Inflammatory macrophage treated with lipopolysaccharide for 1 hour (primary cell): Measurements from ENCODE around the gene MGST3.
A peak's percentile ranks its signal among the peaks of the same experiment; 100 is the strongest.
"Not testable (repeated sequence)": the region's sequence is repeated elsewhere in the genome, so short reads cannot be mapped to it uniquely, and the experiment has no call there.

Source experiments
- DNase-seq, 2 donors: peaks; one replicate each; pipeline ENCODE4 v3.0.0-alpha.2; 2020 to 2022

Gene MGST3

DNA sequence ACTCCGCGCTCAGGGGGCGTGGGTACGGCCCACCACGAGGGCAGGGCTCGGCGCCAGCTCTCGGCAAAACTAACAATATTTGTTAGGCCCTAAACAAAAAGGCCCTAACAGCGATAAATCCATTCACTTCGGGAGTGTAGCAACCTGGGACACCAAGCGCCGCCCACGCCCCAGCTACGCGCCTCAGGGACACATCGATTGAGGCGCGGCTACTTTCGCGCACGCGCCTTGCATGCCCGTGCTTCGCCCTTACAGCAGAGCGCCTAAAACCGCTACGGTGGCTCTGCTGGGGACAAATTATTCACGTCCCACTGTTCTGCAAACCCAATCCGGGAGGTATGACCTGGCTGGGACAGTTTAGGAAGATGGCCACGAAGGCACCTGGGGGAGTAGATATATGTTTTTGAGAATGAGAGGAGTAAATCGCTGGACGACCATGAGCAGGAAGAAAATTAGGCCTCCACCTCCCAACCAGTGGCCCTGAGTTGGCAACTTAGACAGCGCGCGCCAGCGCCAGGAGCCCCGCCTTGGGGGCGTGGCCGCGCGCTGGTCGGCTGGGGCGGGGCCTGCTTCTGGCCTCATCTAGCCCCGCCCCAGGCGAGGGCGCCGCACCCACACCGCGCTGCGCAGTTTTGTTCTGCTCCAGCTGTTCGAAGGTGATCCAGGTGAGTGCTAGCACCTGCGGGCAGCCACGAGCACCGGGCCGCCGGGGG lies at the start of gene MGST3:
Gene MGST3, plus strand, starts transcription at position 606 of the 713 bp plus-strand sequence. CDS start 18,614 bp downstream, outside the sequence.
- peak; percentile 97 to 99 for DNase-seq

DNA sequence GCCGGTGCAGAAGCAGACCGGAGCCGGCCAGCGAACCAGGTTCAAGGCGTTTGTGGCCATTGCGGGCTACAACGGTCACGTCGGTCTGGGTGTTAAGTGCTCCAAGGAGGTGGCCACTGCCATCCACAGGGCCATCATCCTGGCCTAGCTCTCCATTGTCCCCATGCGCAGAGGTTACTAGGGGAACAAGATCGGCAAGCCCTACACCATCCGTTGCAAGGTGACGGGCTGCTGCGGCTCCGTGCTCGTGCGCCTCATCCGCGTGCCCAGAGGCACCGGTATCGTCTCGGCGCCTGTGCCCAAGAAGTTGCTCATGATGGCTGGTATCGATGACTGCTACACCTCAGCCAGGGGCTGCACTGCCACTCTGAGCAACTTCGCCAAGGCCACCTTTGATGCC lies 49.1 kb upstream of the MGST3 start:
- DNase-seq, result no peak

DNA sequence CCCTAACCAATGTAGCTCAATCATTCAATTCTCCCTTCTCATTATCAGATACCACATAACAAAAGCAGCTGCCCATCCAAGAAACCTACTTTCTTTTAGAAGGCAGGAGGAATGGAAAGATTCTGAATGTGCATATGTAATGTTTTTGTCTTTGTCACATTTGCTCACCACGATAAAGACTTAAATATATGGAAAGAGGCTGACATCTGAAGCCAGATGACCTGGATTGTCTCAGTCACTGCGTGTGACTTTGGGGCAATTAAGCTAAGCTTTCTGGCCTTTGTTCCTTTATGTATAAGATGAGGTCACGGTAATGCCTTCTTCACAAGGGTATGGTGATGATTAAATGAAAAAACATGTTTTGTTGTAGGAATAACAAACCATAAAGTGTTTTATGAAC lies 44.6 kb upstream of the MGST3 start:
- no peak for DNase-seq

DNA sequence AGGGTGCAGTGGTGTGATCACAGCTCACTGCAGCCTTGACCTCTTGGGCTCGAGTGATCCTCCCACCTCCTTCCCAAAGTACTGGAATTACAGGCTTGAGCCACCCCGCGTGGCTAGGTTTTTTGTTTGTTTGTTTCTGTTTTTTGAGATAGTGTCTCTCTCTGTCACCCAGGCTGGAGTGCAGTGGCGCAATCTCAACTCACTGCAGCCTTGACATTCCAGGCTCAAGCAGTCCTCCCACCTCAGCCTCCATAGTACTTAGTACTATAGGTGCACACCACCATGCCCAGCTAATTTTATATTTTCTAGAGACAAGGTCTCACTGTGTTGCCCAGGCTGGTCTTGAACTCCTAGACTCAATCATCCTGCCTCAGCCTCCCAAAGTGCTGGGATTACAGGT lies 39.6 kb upstream of the MGST3 start:
- not testable (repeated sequence) for DNase-seq

DNA sequence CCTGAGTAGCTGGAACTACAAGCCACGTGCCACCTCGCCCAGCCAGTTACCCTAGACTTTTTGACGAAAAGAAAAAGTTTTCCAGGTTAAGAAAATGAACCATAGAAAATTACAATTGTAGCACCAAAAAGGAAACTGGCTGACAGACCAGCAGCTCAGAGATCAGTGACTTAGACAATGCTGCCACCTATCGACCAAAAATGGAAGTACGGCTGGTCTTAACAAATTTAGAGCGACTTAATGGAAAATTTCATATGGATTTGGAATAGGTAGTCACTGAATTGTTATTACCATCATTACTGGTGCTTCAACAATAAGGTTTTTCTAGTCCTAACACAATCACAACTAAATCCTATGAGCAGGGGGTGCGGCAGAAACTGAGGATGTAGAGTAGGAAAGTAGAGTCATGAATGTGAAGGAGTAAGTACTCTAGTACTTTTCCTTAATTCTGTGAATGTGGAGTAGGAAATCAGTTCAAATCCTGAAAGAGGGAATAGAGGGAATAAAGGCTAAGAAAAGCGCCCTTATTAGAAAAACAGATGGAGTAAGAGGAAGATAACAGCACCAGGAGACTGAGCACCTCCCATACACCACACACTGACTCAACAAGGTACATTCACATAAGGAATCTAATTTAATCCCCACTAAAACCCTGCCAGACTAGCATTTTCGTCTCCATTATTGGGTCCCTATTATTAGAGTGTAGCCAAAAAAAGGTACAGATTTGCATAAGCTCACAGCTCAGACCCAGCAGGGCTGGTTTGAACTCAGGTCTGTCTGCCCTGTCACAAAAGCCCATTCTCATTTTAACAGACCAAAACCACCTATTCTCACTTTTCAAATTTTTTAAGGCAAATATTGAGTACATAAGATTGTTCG lies 37.9 kb upstream of the MGST3 start:
- peak; percentile 55 to 98 for DNase-seq

DNA sequence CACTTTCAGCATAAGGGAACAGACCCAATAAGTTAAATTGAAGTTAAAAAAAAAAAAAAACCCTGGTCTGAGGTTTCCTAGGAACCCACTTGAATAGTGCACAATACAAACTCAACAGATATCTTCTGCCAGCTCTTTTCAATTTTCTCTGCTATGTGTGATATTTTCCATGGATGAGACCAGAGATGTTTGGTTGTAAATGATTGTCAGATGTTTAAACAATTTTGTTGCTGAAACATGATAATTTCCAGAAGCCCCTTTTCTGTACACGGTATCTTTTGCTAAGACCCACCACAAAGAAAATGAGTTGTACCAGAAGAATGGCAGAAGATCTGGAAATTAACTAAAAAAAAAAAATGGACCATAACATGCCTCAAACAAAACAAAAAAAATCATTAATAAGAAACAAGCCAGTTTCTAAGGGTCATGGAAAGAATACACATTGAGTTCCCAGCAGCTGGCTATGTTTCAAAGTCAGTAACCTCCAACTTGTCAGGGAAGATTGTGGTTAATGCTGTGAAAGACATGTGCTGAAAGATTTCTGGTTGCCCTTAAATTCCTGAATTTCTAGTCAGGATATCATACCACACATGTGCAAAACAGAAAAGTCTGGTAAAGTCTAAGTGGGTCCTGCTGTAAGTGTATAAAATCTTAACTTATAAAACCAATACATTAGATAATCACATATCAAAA lies 35.6 kb upstream of the MGST3 start:
- no peak for DNase-seq

DNA sequence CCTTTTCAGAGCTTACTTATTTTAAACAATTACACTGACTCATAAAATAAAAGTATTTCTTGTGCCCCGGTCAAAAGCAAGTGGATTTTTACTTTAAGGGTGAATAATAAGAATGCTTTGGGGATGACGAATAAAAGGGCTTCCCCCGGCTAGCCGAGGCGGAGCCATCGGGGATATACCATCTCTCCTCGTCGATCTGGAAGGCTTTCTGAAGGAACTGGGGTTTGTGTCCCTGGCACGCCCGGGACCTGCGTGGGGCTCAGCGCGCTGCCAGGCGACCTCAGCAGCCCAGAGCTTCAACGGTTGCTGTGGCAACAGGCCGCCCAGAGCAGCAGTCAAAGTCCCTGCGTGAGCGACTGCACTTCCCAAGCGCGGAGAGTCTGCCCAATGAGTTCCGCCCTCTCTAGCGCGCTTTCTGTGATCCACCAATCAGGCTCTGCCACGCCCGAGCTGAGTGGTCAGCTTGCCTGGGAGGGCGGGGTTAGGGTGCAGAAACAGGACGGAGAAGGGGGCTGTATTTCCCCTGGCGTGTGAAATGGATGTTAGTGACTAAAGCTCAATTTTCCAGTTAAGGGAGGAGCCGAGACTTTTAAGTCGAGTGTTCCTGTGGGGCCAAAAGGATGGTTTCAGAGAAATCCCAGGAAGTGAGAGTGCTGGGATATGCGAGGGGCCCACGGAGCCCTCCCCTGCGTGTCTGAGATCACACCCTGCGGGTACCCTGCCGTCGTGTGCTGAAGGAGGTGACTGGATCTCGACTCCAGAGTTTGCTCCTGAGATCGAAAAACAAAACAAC lies 33.0 kb upstream of the MGST3 start:
- peak; percentile 98 to 99 for DNase-seq

DNA sequence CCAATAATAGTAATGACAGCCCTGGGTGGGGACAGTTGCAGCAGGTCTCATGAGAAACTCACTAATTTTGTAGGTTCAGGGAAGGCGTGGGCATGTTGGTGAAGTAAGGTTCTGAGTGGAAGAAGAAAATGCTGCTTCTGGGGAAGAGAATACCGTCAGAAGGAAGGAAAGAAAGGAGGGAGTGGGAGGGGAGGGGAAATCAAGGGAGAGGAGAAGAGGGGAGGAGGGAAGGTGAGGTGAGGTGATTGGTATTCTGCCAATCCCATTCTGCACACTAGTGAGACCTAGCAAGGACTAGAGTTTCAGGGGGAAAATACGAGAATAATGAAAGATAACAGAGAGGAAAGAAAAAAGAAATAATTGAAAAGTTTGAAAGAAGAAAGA lies 32.4 kb upstream of the MGST3 start:
- DNase-seq, result peak; percentile 9 to 13

DNA sequence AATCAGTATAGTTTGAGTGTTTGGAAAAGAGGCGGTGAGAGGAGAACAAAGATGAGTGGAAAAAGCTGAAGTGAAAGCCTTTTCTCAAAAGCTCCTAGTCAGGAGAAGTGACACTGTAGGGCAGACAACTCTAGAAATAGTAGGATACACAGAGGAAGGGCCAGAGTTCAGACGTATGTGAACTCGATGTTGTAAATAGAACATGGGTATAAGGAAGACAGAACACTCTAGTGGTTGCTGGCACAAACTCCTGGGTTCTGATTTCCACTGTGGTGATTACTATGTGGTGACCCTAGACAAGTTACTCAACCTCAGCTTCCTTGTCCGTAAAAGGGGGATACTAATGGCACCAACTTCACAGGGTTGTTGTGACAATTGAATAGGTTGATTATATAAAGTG lies 30.2 kb upstream of the MGST3 start:
- DNase-seq, result peak; percentile 14 to 25

DNA sequence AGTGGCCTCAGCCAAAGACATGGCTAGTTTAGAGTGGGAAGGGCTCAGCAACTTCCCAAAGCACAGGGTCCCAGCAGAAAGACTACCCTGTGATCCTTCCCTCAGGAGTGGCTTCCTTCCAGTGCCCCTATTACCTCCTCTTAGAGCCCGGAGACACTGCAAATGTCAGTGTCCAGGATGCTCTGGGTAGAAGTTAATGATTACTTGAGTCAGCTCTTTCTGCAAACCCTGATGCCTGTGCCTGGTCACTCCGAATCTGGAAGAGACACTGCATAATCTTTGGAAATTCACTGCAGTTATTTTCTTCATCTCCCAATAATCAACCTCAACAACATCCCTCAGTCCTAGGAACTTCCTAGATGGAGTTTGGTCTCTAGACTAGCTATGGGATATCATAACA lies 27.2 kb upstream of the MGST3 start:
- no peak for DNase-seq

DNA sequence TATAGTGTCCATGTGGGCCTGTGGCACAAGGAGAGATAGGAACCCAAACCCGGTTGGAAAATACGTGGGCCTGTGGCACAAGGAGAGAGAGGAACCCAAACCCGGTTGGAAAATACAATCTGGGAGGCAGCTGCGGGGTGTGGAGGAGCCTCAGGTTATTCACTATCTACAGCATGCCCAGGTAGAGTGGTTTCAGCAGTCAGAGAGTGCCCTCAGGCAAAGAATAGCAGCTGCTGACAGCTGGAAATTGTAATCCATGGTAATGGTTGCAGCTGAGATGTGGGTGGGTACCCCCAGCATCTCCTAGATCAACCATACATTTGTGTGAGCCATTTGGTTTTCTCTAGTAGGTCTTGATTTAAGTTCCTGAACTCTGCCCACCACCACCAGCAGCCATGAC lies 25.8 kb upstream of the MGST3 start:
- no peak for DNase-seq

DNA sequence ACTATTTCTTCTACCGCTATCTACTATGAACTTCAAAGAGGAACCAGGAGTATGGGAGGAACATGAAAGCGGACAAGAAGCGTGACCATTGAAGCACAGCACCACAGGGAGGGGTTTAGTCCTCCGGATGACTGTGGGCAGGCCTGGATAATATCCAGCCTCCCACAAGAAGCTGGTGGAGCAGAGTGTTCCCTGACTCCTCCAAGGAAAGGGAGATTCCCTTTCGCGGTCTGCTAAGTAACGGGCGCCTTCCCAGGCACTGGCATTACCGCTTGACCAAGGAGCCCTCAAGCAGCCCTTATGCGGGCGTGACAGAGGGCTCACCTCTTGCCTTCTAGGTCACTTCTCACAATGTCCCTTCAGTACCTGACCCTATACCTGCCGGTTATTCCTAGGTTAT lies 24.4 kb upstream of the MGST3 start:
- not testable (repeated sequence) for DNase-seq

DNA sequence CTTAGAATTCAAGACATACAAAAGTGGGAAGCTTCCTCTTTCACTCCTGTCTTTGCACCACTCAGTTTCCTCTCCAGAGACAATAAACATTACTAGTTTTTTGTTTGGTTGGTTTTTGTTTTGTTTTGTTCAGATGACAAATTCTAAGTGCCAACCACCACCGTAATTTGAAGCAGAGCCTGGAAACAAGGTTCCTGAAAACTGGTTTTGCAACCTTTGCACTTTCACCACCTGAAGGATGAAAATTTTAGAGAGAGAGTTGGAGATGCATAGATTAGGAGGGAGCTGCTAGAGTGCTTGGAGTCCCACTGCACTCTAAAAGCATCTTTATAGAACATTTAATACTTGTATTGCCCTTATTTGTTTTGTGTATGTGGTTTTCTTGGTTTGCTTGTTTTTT lies 20.2 kb upstream of the MGST3 start:
- DNase-seq, result no peak

DNA sequence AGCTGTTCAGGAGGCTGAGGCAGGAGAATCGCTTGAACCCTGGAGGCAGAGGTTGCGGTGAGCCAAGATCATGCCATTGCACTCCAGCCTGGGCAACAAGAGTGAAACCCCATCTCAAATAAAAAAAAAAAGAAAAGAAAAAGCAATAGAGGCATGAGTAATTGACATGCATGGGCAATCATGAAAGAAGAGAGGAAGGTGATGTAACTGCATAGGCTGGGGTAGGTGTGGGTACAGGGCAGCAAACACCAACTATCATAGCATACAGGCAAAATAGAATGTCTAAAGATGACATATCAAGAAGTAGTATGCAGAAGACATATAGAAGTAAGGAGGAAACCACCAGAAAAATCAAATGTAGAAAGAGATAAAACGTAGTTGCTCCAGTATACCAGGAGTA lies 19.0 kb upstream of the MGST3 start:
- no peak for DNase-seq

DNA sequence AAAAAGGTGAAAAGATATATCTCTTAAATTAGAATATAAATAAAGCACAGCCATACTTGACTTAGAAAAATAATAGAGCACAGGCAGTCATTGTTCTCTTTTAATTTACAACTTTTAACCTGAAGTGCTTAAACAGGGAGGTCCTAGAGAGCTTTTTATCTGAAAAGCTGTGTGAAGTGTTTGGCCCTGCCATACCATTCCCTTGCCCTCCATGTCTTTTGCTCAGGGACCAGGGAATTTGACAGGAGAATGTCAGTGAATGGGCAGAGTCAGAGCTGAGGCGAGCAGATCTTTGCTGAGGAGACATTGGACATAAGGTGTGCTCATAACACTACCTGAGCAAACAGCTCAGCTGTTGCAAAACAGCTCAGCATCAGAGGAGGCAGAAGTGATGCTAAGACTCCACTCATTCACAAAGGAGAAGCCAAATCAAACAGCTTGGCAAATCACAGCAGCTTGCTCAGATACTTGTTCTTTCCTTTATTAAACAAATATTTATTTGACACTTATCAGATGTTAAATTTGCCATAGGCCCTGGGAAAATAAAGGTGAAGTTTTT lies 14.9 kb upstream of the MGST3 start:
- DNase-seq, result no peak

DNA sequence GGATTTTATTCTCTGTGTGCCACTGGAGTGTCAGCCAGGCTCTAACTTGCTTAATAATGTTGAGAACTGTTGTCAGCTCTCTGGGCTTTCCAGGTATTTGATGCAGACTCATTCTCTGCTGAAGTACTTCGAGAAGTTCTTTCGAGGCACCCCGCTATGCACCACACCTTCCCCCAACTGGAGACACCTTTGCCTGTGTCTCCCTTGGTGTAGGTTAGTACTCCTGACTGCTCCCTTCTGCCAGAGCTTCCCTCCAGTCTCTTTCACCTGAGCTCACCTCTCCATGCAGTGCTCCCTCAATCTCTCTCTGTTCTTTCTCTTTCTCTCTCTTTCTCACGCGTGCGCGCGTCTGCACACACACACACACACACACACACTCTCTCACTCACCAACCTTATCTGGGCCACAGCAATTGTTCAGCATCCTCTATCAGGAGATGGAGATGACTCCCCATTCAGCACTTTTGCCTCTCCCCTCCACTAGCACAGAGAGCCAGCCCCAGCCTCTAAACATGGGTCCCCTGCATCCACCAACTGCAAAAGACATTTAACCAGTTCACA lies 14.0 kb upstream of the MGST3 start:
- no peak for DNase-seq

DNA sequence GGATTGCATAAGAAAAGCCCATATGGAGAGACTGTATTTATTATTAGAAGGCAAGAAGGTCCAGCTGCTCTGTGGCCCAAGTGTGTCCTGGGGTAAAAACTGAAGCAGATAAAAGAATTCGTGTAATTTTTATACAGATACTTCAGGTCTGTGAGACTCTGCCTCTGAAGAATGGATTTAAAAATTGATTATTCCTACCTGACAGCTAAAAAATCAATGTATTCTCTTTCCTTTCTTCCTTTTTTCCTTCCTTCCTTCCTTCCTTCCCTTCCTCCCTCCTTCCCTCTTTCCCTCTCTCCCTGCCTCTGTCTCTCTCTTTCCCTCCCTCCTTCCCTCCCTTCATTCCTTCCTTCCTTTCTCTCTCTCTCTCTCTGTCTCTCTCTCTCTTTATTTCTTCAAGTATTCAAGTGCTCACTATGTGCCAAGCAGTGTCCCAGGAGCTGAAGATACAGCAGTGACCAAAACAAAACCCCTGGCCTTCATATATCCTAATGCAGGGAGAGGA lies 11.3 kb upstream of the MGST3 start:
- DNase-seq, result no peak

DNA sequence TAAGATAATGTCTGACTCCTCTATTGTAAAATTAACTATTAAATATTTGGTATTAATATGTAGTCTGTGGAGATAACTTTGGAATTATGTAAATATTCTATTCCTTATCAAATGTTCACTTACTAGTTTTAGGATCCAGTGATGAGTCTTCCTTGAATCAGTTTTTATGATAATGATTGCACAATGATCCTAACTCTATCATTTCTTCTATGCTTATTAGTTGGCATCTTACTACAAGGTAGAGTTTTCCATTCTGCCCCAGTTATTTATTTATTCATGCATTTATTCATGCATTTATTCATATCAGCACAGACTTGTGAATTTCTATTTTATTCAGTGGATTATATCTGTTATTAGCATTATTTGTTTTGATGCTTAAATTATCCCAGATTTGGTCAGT lies 7.4 kb upstream of the MGST3 start:
- DNase-seq, result no peak

DNA sequence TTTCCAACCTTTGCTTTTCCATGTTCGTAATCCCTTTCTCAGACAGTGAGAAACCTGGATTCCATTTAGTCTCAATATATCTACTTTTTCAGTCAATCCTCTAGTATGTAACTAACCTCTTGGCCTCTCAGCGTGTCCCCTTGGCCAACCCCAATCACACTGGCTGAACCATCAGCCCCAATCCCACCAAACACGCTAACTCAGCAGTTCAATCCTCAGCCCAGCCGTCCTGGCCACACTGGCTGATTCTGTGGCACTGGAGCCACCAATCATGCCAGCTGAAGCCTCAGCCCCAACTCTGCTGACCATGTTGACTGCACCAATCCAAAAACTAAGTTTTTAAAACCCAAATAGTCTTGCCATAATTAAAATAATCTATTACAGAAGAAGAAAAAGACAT lies 6.6 kb upstream of the MGST3 start:
- no peak for DNase-seq

DNA sequence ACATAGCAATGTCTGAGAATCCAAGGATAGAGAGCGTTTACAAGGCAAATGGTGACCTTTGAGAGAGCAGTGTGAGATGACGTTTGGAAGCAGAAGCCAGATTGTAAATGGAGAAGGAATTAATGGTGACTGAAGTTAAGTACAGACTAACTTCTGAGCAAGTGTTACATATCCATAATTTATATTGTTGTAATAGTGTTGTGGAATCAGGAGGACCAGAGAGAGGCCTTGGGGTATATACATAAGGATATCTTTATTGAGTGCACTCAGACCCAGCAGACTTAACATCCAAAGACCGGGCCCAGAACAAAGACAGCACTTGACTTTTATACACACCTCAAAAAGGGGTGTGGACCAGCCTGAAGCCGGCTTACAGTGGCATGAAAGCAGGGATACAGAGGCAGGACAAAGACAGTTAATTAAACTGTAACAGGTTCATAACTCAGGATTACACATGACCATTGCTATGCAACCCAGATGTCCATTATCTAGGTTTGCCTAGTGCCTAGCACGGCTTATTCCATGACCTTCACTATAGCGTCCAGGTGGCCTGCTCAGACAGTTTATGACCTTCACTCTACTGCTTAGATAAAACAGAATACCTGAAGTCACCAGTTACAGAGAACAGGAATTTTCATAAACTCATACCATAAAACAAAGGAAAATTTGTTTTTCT lies 2.7 kb upstream of the MGST3 start:
- DNase-seq, result no peak

DNA sequence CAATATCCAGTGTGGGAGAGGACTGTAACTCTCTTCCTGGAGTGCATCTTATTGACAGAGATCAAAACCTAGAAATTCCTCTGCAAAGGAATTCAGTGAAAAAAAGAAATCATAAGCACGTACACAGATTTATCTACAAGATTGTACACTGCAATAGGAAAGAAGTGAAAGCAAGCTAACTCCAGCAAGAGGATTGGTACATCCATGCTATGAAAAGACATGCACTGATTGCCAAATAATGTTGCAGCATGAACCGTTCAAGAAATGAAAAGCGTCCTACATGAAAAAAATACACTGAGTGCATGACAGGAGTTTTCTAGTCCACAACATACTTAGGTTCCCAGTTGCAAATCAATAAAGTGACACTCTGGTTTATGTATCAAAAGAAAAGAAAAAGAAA lies 1.9 kb upstream of the MGST3 start:
- peak; percentile 57 to 71 for DNase-seq
